SK-MEL-5 (cell line): ENCODE measurements around the gene AGBL1. TPM values are rescaled to one million over a fixed set of nuclear protein-coding genes. Genes with fewer than 3 reads are reported as not detected.
A peak's percentile ranks its signal among the peaks of the same experiment; 100 is the strongest.
"Not testable (repeated sequence)": the region's sequence is repeated elsewhere in the genome, so short reads cannot be mapped to it uniquely, and the experiment has no call there.

ENCODE experiments used
- DNase-seq: peaks from one replicate; pipeline ENCODE4 v3.0.0-alpha.2; 2016; ENCODE audit warnings: low read depth, low spot score
- in situ Hi-C: cut with HindIII; loops from 2 replicates; pipeline ENCODE4 v1.10.0; 2016; ENCODE audit warnings: low sequenced_read_pairs, high pct_unique_total_duplicates, low pct_unique_long_range_greater_than_20kb
- total RNA-seq: library from RNA; depleted of rRNA; stranded (reverse); fragments of >200 nt; shearing (Covaris generic); gene quantifications from 2 replicates; pipeline ENCODE4 v1.2.3, GENCODE V29; 2014

Gene AGBL1
- total RNA-seq, 1 experiment from 2014 or later: not detected

DNA sequence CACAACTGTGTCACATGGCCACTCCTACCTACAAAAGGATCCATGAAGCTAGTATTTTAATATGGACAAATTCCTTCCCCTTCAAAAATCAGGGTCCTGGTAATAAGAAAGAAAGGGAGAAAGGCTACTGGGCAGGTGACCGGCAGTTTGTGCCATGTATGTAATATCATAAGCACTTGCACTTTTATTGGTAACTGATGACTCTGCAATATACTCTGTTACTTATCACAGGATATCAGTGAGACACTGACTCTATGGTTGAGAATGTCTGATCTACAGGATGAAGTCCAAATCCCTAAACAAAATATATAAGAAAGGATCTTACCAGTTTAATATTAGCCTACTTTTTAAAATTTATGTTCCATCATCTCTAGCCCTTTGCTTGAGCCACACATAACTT, 315.2 kb downstream of the AGBL1 start:
- in situ Hi-C loops: no loop called here
- no peak for DNase-seq

DNA sequence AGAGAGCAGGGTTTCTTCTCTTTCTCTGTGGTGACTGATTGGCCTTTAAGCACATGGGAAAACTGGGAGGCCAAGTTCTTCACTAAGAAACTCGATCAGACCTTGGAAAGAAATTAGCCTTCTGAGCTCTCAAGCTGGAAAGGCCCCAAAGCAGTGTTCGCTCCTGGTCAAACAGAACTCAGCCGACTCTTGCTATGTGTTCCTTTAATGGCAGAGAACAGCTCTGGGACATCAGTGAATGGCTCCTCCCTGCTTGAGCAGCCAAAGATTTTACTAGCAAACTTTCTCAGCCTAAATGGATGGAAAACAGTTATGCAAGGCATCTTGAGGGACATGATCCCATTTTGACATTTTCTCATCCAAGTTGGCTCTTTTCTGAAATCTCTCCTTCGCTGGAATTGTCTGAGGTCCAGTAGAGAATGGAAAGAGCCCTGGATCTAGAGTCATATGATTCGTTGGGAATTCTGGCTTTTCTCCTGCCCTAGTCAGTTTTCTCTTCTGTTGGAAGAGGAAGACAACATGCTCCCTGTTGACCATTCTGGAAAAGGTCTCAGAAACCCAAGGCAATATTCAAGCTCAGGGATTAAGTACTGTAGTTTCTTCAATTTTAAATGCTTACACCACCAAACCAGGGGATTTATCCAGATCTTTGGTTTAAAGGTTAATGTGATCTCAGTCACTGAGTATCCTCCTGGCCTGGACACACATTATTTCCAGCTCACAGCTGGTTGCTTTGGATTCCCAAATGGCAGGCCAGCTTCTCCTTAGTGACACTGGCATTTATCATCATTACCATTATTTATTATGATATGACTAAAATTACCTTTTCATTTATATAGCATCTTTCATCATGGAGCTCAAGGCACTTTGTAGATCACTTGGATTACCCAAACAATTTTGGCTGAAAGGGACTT, 319.6 kb downstream of the AGBL1 start:
- DNase-seq: no peak
- in situ Hi-C loops: no loop called here

GRCh38 chr15:86403221-86403620, 323.6 kb downstream of the AGBL1 start:
- DNase-seq: no peak
- in situ Hi-C loops: no loop called here

- DNase-seq: no peak
- in situ Hi-C loops: no loop called here
Observed at GRCh38 chr15:86403914-86404583, 324.4 kb downstream of the AGBL1 start.

DNA sequence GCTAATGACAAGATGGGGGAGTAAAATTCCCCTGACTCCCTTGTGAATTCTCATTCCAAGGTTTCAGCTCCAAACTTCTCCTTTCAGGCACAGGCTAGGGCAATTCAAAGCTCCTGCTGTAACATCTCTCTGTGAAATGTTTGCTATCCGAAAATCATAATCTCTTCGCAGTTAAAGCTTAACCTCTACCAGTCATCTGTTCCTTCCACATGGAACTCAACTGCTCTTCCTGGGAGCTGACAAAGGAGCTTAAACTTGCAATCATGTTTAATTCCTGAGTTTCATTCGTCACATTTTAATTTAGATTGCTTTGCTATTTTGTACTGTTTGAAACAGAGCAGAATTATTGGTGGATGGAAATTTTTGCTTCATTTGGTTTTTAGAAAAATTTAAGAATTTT, 328.6 kb downstream of the AGBL1 start:
- no peak for DNase-seq
- in situ Hi-C loops: no loop called here

GRCh38 chr15:86411916-86412315, 332.2 kb downstream of the AGBL1 start:
- in situ Hi-C loops: no loop called here
- DNase-seq: no peak

DNA sequence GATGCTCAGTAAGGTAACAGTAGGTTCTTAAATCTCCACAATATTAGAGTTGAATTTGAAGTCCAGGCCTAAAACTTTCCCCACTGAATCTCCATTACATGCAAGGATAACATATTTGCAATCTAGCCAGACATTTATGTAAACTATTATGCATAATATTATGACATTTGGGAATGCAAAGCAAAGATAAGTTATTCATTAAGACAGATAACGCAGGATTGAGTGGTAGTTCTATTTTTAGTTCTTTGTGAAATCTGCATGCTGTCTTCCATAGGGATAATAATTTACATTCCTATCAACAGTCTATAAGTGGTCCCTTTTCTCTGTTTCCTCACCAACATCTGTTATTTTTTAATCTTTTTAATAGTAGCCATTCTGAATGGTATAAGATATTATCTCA, 333.5 kb downstream of the AGBL1 start:
- in situ Hi-C loops: no loop called here

GRCh38 chr15:86425746-86426145, 346.1 kb downstream of the AGBL1 start:
- in situ Hi-C loops: no loop called here
- DNase-seq: peak; percentile 77

More for the DNA sequence above, 333.5 kb downstream of the AGBL1 start:
- no peak for DNase-seq

- DNase-seq: no peak
- in situ Hi-C loops: no loop called here
Observed at GRCh38 chr15:86432861-86433260, 353.2 kb downstream of the AGBL1 start.

GRCh38 chr15:86433983-86434382, 354.3 kb downstream of the AGBL1 start:
- no peak for DNase-seq
- in situ Hi-C loops: no loop called here

GRCh38 chr15:86439614-86440013, 359.9 kb downstream of the AGBL1 start:
- no peak for DNase-seq
- in situ Hi-C loops: no loop called here

- in situ Hi-C loops: no loop called here
- no peak for DNase-seq
Observed at GRCh38 chr15:86444527-86444926, 364.9 kb downstream of the AGBL1 start.

- in situ Hi-C loops: no loop called here
- DNase-seq: no peak
Observed at GRCh38 chr15:86445579-86446252, 366.0 kb downstream of the AGBL1 start.

- DNase-seq: no peak
- in situ Hi-C loops: no loop called here
Observed at GRCh38 chr15:86446253-86446640, 366.6 kb downstream of the AGBL1 start.

- in situ Hi-C loops, DNase-seq: not testable (repeated sequence)
Observed at GRCh38 chr15:86465470-86466039, 385.9 kb downstream of the AGBL1 start.

GRCh38 chr15:86481720-86482119, 402.0 kb downstream of the AGBL1 start:
- in situ Hi-C loops: no loop called here
- DNase-seq: no peak

DNA sequence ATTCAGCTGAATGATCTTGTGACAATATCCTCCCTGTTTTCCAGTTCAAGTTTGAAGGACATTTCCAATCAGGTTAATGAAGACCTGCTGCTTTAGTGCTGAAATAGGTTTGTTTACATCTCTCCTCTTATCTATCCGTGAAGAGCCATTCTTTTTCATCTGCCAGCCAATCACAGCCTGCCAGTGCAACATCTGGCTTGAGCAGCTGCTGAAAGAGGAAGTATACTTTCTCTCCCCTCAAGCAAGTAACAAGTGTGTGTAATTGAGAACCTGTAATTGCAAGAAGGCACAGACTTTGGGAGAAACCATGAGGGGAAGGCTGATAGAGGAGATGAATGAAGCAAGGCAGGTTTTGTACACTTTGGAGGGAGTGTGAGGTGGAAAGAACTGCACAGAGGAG, 404.3 kb downstream of the AGBL1 start:
- in situ Hi-C loops: no loop called here
- DNase-seq: no peak

GRCh38 chr15:86488046-86488445, 408.4 kb downstream of the AGBL1 start:
- in situ Hi-C loops: no loop called here
- no peak for DNase-seq
